ENCODE results near the gene SLC16A11.

GRCh38 chr17:7041607-7042500, 2.0 kb downstream of the SLC16A11 start:
- TF ChIP-seq CTCF (IDR thresholded peaks at IDR 0.05) (no peak), EZH2 (IDR thresholded peaks at IDR 0.05) (no peak)
